K562 (cell line): ENCODE results near the gene S100A1. TPM values are rescaled to one million over a fixed set of nuclear protein-coding genes. Genes with fewer than 3 reads are reported as not detected.

Experiments used
- EHMT2 ChIP-seq: fragments of 450-650 bp; IDR thresholded peaks from 2 replicates; pipeline ENCODE4 v1.6.1; 2018; ENCODE audit warnings: antibody characterized with exemption
- EP300 ChIP-seq: IDR thresholded peaks from 2 replicates; pipeline ENCODE4 v1.6.1; 2012; ENCODE audit warnings: low read length, improper control_type of control experiment
- ETV1 ChIP-seq: fragments of 450-650 bp; conservative IDR thresholded peaks from 2 replicates; pipeline ENCODE4 v1.6.1; 2016; ENCODE audit warnings: missing genetic modification characterization, control low read depth, low read depth, missing compliant biosample characterization
- HMG20B ChIP-seq: fragments of 250-450 bp; sonication (Bioruptor Pico); IDR thresholded peaks from 2 replicates; pipeline ENCODE4 v1.5.0; 2021; ENCODE audit warnings: mild to moderate bottlenecking
- MCM2 ChIP-seq: fragments of 450-650 bp; IDR thresholded peaks from 2 replicates; pipeline ENCODE4 v1.6.1; 2017; ENCODE audit warnings: low read depth, mild to moderate bottlenecking
- MTF1 ChIP-seq: fragments of 250-450 bp; sonication (Bioruptor Pico); IDR thresholded peaks from 2 replicates; pipeline ENCODE4 v1.9.0; 2021; ENCODE audit warnings: moderate library complexity, mild to moderate bottlenecking, inconsistent platforms, borderline replicate concordance
- POLR2A ChIP-seq: fragments of 450-650 bp; conservative IDR thresholded peaks from 2 replicates; pipeline ENCODE4 v1.6.1; 2016
- POLR2B ChIP-seq: fragments of 450-650 bp; IDR thresholded peaks from 2 replicates; pipeline ENCODE4 v1.6.1; 2018; ENCODE audit warnings: low read depth; ENCODE audit not compliant: partially characterized antibody
- POLR2H ChIP-seq: IDR thresholded peaks from 2 replicates; pipeline ENCODE4 v1.6.1; 2016; ENCODE audit warnings: missing genetic modification characterization, low read depth, mild to moderate bottlenecking, control low read depth, missing compliant biosample characterization, moderate library complexity
- SREBF1 ChIP-seq: fragments of 150-350 bp; IDR thresholded peaks from 2 replicates; pipeline ENCODE4 v1.6.1; 2014; ENCODE audit warnings: antibody characterized with exemption, low read depth, low read length, borderline replicate concordance
- SUPT5H ChIP-seq: fragments of 450-650 bp; IDR thresholded peaks from 2 replicates; pipeline ENCODE4 v1.6.1; 2016
- ZNF766 ChIP-seq: fragments of 200-800 bp; sonication (Bioruptor generic); conservative IDR thresholded peaks from 2 replicates; pipeline ENCODE4 v1.6.1; 2016; ENCODE audit warnings: missing genetic modification characterization, missing compliant biosample characterization
- polyA plus RNA-seq, 8 experiments: library from polyadenylated mRNA; depleted of rRNA in 4 of 8; stranded (reverse) in 5 of 8; unstranded in 3 of 8; fragments of >200 nt; fragmentation: Nextera tagmentation in 2 of 8; fragmentation: Illumina TruSeq in 1 of 8; extraction: Ambion mirVana in 2 of 8; extraction: Trizol in 1 of 8; gene quantifications; 2 replicates each; pipeline versions ENCODE4 v1.2.1 to v1.2.3, GENCODE V29; 2011 to 2014; ENCODE audit warnings: inconsistent platforms in 1 of 8, missing spikeins in 1 of 8
- total RNA-seq, 7 experiments: library from RNA; depleted of rRNA in 6 of 7; stranded (reverse); fragments of >200 nt in 6 of 7; fragmentation: Illumina TruSeq in 2 of 7; extraction: Trizol in 2 of 7; gene quantifications; 2 replicates each; pipeline versions ENCODE4 v1.2.1 to v1.2.3, GENCODE V29; 2011 to 2021; ENCODE audit warnings: low replicate concordance in 1 of 7
- TF ChIP-seq, protein P1 (sequence below): fragments of 450-650 bp; formaldehyde crosslinking; conservative IDR thresholded peaks from 2 replicates; pipeline ENCODE4 v1.4.0; 2022; ENCODE audit warnings: mild to moderate bottlenecking, missing genetic modification characterization
- TF ChIP-seq, protein P2 (sequence below): fragments of 450-650 bp; IDR thresholded peaks from 2 replicates; pipeline ENCODE4 v1.6.1; 2016; ENCODE audit warnings: mild to moderate bottlenecking
- TF ChIP-seq, protein P3 (sequence below), 3 experiments: IDR thresholded peaks in 2 of 3; conservative IDR thresholded peaks in 1 of 3; 2 replicates each; pipeline ENCODE4 v1.5.1; 2011 to 2012; ENCODE audit warnings: low read length in 3 of 3, mild to moderate bottlenecking in 3 of 3, control low read depth in 2 of 3, improper control_type of control experiment in 1 of 3, inconsistent platforms in 1 of 3, low read depth in 1 of 3, mixed read lengths in 1 of 3, moderate library complexity in 1 of 3; ENCODE audit not compliant: insufficient read depth in 2 of 3
- TF ChIP-seq, protein P4 (sequence below): IDR thresholded peaks from 2 replicates; pipeline ENCODE4 v1.6.1; 2011; ENCODE audit not compliant: insufficient read length; ENCODE audit errors: extremely low read depth
- TF ChIP-seq, protein P5 (sequence below): fragments of 450-650 bp; IDR thresholded peaks from 2 replicates; pipeline ENCODE4 v1.7.1; 2018; ENCODE audit warnings: mild to moderate bottlenecking, low read depth; ENCODE audit not compliant: partially characterized antibody
- TF ChIP-seq, protein P6 (sequence below): fragments of 250-450 bp; sonication (Bioruptor Pico); IDR thresholded peaks from 2 replicates; pipeline ENCODE4 v1.6.1; 2021; ENCODE audit warnings: mild to moderate bottlenecking

S100A1 gene
- total and polyA plus RNA-seq, 9 of the 15 experiments (the other 6 are each of a cell fraction or from before 2014, with no cell fraction given), result 0.44 to 30.1 (median 12.7) TPM

DNA sequence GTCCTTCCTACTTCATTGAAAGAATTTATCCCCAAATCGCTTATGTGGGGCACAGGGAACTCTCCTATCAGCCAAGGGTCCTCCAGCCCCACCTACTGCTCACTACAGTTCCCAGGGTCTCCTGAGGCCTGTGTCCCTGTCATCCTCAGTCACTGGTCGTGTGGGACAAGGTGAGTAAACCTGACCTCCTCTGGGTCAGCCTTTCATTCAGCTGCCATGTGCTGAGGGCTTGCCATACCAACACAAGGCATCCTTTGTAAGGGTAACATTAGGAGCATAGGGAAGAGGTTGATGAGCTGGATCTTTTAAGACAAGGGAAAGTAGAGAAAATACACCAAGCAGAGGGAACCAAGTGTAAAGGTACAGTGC lies 19.1 kb downstream of the S100A1 start (continued):
- TF ChIP-seq POLR2H (tag), result 0 out of 2 replicates have a peak, but pooled peaks have one; percentile 12
- TF ChIP-seq HMG20B (CRISPR knock-in tag), result no peak
- TF ChIP-seq ZNF766 (CRISPR knock-in tag), result no peak
- TF ChIP-seq, protein P1, sequence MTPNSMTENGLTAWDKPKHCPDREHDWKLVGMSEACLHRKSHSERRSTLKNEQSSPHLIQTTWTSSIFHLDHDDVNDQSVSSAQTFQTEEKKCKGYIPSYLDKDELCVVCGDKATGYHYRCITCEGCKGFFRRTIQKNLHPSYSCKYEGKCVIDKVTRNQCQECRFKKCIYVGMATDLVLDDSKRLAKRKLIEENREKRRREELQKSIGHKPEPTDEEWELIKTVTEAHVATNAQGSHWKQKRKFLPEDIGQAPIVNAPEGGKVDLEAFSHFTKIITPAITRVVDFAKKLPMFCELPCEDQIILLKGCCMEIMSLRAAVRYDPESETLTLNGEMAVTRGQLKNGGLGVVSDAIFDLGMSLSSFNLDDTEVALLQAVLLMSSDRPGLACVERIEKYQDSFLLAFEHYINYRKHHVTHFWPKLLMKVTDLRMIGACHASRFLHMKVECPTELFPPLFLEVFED (CRISPR knock-in tag), result 0 out of 2 replicates have a peak, but pooled peaks have one; percentile 57
- no peak for TF ChIP-seq EHMT2
- TF ChIP-seq SUPT5H, result peak; percentile 79
- no peak for TF ChIP-seq SREBF1
- TF ChIP-seq, protein P2, sequence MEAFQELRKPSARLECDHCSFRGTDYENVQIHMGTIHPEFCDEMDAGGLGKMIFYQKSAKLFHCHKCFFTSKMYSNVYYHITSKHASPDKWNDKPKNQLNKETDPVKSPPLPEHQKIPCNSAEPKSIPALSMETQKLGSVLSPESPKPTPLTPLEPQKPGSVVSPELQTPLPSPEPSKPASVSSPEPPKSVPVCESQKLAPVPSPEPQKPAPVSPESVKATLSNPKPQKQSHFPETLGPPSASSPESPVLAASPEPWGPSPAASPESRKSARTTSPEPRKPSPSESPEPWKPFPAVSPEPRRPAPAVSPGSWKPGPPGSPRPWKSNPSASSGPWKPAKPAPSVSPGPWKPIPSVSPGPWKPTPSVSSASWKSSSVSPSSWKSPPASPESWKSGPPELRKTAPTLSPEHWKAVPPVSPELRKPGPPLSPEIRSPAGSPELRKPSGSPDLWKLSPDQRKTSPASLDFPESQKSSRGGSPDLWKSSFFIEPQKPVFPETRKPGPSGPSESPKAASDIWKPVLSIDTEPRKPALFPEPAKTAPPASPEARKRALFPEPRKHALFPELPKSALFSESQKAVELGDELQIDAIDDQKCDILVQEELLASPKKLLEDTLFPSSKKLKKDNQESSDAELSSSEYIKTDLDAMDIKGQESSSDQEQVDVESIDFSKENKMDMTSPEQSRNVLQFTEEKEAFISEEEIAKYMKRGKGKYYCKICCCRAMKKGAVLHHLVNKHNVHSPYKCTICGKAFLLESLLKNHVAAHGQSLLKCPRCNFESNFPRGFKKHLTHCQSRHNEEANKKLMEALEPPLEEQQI, result no peak
- TF ChIP-seq, protein P3, sequence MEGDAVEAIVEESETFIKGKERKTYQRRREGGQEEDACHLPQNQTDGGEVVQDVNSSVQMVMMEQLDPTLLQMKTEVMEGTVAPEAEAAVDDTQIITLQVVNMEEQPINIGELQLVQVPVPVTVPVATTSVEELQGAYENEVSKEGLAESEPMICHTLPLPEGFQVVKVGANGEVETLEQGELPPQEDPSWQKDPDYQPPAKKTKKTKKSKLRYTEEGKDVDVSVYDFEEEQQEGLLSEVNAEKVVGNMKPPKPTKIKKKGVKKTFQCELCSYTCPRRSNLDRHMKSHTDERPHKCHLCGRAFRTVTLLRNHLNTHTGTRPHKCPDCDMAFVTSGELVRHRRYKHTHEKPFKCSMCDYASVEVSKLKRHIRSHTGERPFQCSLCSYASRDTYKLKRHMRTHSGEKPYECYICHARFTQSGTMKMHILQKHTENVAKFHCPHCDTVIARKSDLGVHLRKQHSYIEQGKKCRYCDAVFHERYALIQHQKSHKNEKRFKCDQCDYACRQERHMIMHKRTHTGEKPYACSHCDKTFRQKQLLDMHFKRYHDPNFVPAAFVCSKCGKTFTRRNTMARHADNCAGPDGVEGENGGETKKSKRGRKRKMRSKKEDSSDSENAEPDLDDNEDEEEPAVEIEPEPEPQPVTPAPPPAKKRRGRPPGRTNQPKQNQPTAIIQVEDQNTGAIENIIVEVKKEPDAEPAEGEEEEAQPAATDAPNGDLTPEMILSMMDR (IDR thresholded peaks at IDR 0.05 in 2 of 3, conservative IDR thresholded peaks at IDR 0.05 in 1 of 3; ENCODE audit: insufficient read depth in 2 of 3, low read depth in 1 of 3, low read length in 3 of 3), result no peak
- TF ChIP-seq, protein P4, sequence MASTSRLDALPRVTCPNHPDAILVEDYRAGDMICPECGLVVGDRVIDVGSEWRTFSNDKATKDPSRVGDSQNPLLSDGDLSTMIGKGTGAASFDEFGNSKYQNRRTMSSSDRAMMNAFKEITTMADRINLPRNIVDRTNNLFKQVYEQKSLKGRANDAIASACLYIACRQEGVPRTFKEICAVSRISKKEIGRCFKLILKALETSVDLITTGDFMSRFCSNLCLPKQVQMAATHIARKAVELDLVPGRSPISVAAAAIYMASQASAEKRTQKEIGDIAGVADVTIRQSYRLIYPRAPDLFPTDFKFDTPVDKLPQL, result no peak
- TF ChIP-seq, protein P5, sequence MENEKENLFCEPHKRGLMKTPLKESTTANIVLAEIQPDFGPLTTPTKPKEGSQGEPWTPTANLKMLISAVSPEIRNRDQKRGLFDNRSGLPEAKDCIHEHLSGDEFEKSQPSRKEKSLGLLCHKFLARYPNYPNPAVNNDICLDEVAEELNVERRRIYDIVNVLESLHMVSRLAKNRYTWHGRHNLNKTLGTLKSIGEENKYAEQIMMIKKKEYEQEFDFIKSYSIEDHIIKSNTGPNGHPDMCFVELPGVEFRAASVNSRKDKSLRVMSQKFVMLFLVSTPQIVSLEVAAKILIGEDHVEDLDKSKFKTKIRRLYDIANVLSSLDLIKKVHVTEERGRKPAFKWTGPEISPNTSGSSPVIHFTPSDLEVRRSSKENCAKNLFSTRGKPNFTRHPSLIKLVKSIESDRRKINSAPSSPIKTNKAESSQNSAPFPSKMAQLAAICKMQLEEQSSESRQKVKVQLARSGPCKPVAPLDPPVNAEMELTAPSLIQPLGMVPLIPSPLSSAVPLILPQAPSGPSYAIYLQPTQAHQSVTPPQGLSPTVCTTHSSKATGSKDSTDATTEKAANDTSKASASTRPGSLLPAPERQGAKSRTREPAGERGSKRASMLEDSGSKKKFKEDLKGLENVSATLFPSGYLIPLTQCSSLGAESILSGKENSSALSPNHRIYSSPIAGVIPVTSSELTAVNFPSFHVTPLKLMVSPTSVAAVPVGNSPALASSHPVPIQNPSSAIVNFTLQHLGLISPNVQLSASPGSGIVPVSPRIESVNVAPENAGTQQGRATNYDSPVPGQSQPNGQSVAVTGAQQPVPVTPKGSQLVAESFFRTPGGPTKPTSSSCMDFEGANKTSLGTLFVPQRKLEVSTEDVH, result peak; percentile 68
- no peak for TF ChIP-seq EP300
- no peak for TF ChIP-seq ETV1
- TF ChIP-seq, protein P6, sequence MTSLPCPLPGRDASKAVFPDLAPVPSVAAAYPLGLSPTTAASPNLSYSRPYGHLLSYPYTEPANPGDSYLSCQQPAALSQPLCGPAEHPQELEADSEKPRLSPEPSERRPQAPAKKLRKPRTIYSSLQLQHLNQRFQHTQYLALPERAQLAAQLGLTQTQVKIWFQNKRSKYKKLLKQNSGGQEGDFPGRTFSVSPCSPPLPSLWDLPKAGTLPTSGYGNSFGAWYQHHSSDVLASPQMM, result no peak
- TF ChIP-seq MCM2, result no peak
- no peak for TF ChIP-seq MTF1 (CRISPR knock-in tag)
- TF ChIP-seq POLR2B, result peak; percentile 87
- peak; percentile 82 for TF ChIP-seq POLR2A
